HepG2 (cell line): ENCODE data around the gene GLIS2. TPM values are rescaled to one million over a fixed set of nuclear protein-coding genes. Genes with fewer than 3 reads are reported as not detected.

Experiments
- BCL6 ChIP-seq: IDR thresholded peaks from 2 replicates; pipeline ENCODE4 v1.6.1; 2016; ENCODE audit warnings: missing genetic modification reagents, missing compliant biosample characterization
- CREB1 ChIP-seq, 2 experiments: fragments of 450-650 bp in 1 of 2; IDR thresholded peaks; 2 replicates each; pipeline ENCODE4 v1.6.1; 2016 to 2017; ENCODE audit warnings: control low read depth in 1 of 2, mild to moderate bottlenecking in 1 of 2, missing compliant biosample characterization in 1 of 2, missing genetic modification characterization in 1 of 2
- ELF3 ChIP-seq: IDR thresholded peaks from 2 replicates; pipeline ENCODE4 v1.6.1; 2016; ENCODE audit warnings: missing genetic modification reagents, missing compliant biosample characterization
- GFI1 ChIP-seq: sonication (generic); formaldehyde crosslinking; IDR thresholded peaks from 2 replicates; pipeline ENCODE4 v1.5.0; 2020; ENCODE audit warnings: missing genetic modification reagents, mild to moderate bottlenecking, borderline replicate concordance
- TMF1 ChIP-seq: sonication (generic); formaldehyde crosslinking; IDR thresholded peaks from 2 replicates; pipeline ENCODE4 v1.8.1; 2022; ENCODE audit warnings: low read depth, missing genetic modification reagents
- ZNF749 ChIP-seq: sonication (generic); formaldehyde crosslinking; IDR thresholded peaks from 2 replicates; pipeline ENCODE4 v1.8.0; 2022; ENCODE audit warnings: mild to moderate bottlenecking, missing genetic modification reagents, moderate library complexity, borderline replicate concordance
- polyA plus RNA-seq, 8 experiments: library from polyadenylated mRNA; depleted of rRNA in 3 of 8; stranded (reverse) in 7 of 8; unstranded in 1 of 8; fragments of >200 nt; fragmentation: Illumina TruSeq in 4 of 8; extraction: Trizol in 4 of 8; gene quantifications; 2 replicates each; pipeline versions ENCODE4 v1.2.1 to v1.2.3, GENCODE V29; 2011 to 2016; ENCODE audit warnings: low read depth in 4 of 8, missing spikeins in 1 of 8, mixed read lengths in 1 of 8; ENCODE audit not compliant: insufficient read depth in 1 of 8
- total RNA-seq, 5 experiments: library from RNA; depleted of rRNA; stranded (reverse); fragments of >200 nt; fragmentation: Illumina TruSeq; extraction: Trizol; gene quantifications; 2 replicates each; pipeline ENCODE4 v1.2.3, GENCODE V29; 2016; ENCODE audit warnings: low read depth in 1 of 5
- TF ChIP-seq, protein P1 (sequence below): sonication (generic); formaldehyde crosslinking; IDR thresholded peaks from 2 replicates; pipeline ENCODE4 v1.9.0; 2022; ENCODE audit warnings: low read depth, missing genetic modification reagents
- TF ChIP-seq, protein P2 (sequence below): sonication (generic); formaldehyde crosslinking; IDR thresholded peaks from 2 replicates; pipeline ENCODE4 v1.4.0; 2020; ENCODE audit warnings: missing genetic modification reagents, mild to moderate bottlenecking, borderline replicate concordance
- TF ChIP-seq, protein P3 (sequence below): sonication (generic); formaldehyde crosslinking; IDR thresholded peaks from 2 replicates; pipeline ENCODE4 v1.5.0; 2020; ENCODE audit warnings: mild to moderate bottlenecking, missing genetic modification reagents, borderline replicate concordance
- TF ChIP-seq, protein P4 (sequence below): sonication (generic); formaldehyde crosslinking; IDR thresholded peaks from 2 replicates; pipeline ENCODE4 v1.4.0; 2020; ENCODE audit warnings: missing genetic modification reagents, borderline replicate concordance
- TF ChIP-seq, protein P5 (sequence below): sonication (generic); formaldehyde crosslinking; IDR thresholded peaks from 2 replicates; pipeline ENCODE4 v1.4.0; 2020; ENCODE audit warnings: mild to moderate bottlenecking, missing genetic modification reagents
- TF ChIP-seq, protein P6 (sequence below): sonication (generic); formaldehyde crosslinking; IDR thresholded peaks from 2 replicates; pipeline ENCODE4 v1.5.1; 2020; ENCODE audit warnings: mild to moderate bottlenecking, moderate library complexity, missing genetic modification reagents

Gene GLIS2
- total and polyA plus RNA-seq, 2 of the 13 experiments (the other 11 are each of a cell fraction or from before 2014, with no cell fraction given) = 0.28 to 0.29 TPM

DNA sequence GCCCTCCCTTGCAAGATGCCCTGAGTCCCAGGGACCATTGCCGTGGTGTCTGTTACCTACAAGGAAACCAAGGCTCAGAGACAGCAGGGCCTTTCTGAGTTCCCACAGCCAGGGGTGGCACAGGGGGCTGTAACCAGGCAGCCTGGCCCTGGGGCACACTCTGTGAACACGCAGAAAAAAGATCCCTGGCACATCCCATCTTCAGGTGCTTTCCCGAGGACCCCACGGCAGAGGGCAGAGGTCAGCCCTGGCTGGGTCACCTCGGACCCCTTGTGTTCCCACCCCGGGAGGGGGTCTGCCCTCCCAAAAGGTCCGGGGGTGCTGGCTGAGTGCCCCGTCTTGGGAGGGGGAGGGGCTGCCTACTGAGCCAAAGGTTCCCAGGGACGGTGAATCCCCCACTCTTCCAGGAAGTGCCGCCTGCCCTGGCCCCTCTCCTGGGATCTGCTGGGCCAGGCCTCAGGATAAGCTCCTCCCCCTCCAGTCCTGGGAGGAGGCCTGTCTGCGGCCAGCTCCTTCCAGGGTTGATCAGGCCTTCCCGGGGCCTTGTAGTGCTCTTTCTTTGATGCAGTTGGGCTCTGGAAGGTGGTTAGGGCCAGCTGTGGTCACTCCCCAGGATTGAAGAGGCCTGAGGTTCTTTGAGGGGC lies 8.1 kb downstream of the GLIS2 start (continued):
- TF ChIP-seq, protein P1, sequence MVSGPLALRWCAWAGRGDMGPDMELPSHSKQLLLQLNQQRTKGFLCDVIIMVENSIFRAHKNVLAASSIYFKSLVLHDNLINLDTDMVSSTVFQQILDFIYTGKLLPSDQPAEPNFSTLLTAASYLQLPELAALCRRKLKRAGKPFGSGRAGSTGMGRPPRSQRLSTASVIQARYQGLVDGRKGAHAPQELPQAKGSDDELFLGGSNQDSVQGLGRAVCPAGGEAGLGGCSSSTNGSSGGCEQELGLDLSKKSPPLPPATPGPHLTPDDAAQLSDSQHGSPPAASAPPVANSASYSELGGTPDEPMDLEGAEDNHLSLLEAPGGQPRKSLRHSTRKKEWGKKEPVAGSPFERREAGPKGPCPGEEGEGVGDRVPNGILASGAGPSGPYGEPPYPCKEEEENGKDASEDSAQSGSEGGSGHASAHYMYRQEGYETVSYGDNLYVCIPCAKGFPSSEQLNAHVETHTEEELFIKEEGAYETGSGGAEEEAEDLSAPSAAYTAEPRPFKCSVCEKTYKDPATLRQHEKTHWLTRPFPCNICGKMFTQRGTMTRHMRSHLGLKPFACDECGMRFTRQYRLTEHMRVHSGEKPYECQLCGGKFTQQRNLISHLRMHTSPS (CRISPR knock-in tag) = 0 out of 2 replicates have a peak, but pooled peaks have one; percentile 39
- TF ChIP-seq, protein P2, sequence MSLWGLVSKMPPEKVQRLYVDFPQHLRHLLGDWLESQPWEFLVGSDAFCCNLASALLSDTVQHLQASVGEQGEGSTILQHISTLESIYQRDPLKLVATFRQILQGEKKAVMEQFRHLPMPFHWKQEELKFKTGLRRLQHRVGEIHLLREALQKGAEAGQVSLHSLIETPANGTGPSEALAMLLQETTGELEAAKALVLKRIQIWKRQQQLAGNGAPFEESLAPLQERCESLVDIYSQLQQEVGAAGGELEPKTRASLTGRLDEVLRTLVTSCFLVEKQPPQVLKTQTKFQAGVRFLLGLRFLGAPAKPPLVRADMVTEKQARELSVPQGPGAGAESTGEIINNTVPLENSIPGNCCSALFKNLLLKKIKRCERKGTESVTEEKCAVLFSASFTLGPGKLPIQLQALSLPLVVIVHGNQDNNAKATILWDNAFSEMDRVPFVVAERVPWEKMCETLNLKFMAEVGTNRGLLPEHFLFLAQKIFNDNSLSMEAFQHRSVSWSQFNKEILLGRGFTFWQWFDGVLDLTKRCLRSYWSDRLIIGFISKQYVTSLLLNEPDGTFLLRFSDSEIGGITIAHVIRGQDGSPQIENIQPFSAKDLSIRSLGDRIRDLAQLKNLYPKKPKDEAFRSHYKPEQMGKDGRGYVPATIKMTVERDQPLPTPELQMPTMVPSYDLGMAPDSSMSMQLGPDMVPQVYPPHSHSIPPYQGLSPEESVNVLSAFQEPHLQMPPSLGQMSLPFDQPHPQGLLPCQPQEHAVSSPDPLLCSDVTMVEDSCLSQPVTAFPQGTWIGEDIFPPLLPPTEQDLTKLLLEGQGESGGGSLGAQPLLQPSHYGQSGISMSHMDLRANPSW (CRISPR knock-in tag) = no peak
- TF ChIP-seq BCL6 (CRISPR knock-in tag) (0 out of 2 replicates have a peak, but pooled peaks have one; percentile 10), GFI1 (CRISPR knock-in tag) (0 out of 2 replicates have a peak, but pooled peaks have one; percentile 30), TMF1 (CRISPR knock-in tag) (no peak), ELF3 (CRISPR knock-in tag) (peak; percentile 77; the same call in 1 of the 2 replicates), ZNF749 (CRISPR knock-in tag) (no peak), CREB1 (IDR thresholded peaks at IDR 0.05) (no peak), CREB1 (CRISPR knock-in tag; IDR thresholded peaks at IDR 0.05) (no peak)
- TF ChIP-seq, protein P3, sequence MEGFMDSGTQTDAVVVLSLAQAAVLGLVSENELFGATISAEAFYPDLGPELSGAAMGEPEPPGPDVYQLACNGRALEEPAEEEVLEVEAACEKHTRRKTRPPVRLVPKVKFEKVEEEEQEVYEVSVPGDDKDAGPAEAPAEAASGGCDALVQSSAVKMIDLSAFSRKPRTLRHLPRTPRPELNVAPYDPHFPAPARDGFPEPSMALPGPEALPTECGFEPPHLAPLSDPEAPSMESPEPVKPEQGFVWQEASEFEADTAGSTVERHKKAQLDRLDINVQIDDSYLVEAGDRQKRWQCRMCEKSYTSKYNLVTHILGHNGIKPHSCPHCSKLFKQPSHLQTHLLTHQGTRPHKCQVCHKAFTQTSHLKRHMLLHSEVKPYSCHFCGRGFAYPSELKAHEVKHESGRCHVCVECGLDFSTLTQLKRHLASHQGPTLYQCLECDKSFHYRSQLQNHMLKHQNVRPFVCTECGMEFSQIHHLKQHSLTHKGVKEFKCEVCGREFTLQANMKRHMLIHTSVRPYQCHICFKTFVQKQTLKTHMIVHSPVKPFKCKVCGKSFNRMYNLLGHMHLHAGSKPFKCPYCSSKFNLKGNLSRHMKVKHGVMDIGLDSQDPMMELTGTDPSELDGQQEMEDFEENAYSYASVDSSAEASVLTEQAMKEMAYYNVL (CRISPR knock-in tag) = no peak
- TF ChIP-seq, protein P4, sequence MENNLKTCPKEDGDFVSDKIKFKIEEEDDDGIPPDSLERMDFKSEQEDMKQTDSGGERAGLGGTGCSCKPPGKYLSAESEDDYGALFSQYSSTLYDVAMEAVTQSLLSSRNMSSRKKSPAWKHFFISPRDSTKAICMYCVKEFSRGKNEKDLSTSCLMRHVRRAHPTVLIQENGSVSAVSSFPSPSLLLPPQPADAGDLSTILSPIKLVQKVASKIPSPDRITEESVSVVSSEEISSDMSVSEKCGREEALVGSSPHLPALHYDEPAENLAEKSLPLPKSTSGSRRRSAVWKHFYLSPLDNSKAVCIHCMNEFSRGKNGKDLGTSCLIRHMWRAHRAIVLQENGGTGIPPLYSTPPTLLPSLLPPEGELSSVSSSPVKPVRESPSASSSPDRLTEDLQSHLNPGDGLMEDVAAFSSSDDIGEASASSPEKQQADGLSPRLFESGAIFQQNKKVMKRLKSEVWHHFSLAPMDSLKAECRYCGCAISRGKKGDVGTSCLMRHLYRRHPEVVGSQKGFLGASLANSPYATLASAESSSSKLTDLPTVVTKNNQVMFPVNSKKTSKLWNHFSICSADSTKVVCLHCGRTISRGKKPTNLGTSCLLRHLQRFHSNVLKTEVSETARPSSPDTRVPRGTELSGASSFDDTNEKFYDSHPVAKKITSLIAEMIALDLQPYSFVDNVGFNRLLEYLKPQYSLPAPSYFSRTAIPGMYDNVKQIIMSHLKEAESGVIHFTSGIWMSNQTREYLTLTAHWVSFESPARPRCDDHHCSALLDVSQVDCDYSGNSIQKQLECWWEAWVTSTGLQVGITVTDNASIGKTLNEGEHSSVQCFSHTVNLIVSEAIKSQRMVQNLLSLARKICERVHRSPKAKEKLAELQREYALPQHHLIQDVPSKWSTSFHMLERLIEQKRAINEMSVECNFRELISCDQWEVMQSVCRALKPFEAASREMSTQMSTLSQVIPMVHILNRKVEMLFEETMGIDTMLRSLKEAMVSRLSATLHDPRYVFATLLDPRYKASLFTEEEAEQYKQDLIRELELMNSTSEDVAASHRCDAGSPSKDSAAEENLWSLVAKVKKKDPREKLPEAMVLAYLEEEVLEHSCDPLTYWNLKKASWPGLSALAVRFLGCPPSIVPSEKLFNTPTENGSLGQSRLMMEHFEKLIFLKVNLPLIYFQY (CRISPR knock-in tag) = no peak
- TF ChIP-seq, protein P5, sequence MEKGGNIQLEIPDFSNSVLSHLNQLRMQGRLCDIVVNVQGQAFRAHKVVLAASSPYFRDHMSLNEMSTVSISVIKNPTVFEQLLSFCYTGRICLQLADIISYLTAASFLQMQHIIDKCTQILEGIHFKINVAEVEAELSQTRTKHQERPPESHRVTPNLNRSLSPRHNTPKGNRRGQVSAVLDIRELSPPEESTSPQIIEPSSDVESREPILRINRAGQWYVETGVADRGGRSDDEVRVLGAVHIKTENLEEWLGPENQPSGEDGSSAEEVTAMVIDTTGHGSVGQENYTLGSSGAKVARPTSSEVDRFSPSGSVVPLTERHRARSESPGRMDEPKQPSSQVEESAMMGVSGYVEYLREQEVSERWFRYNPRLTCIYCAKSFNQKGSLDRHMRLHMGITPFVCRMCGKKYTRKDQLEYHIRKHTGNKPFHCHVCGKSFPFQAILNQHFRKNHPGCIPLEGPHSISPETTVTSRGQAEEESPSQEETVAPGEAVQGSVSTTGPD = no peak
- TF ChIP-seq, protein P6, sequence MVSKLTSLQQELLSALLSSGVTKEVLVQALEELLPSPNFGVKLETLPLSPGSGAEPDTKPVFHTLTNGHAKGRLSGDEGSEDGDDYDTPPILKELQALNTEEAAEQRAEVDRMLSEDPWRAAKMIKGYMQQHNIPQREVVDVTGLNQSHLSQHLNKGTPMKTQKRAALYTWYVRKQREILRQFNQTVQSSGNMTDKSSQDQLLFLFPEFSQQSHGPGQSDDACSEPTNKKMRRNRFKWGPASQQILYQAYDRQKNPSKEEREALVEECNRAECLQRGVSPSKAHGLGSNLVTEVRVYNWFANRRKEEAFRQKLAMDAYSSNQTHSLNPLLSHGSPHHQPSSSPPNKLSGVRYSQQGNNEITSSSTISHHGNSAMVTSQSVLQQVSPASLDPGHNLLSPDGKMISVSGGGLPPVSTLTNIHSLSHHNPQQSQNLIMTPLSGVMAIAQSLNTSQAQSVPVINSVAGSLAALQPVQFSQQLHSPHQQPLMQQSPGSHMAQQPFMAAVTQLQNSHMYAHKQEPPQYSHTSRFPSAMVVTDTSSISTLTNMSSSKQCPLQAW = peak; percentile 23; the same call in 1 of the 2 replicates
